ENCODE data around the gene GSX2. TPM values are rescaled to one million over a fixed set of nuclear protein-coding genes. Genes with fewer than 3 reads are reported as not detected.
"Not testable (repeated sequence)": the region's sequence is repeated elsewhere in the genome, so short reads cannot be mapped to it uniquely, and the experiment has no call there.

GSX2 gene
- not detected for total RNA-seq
- long read RNA-seq, donor 1 = 0 reads
- long read RNA-seq, donor 2 = 0 reads

DNA sequence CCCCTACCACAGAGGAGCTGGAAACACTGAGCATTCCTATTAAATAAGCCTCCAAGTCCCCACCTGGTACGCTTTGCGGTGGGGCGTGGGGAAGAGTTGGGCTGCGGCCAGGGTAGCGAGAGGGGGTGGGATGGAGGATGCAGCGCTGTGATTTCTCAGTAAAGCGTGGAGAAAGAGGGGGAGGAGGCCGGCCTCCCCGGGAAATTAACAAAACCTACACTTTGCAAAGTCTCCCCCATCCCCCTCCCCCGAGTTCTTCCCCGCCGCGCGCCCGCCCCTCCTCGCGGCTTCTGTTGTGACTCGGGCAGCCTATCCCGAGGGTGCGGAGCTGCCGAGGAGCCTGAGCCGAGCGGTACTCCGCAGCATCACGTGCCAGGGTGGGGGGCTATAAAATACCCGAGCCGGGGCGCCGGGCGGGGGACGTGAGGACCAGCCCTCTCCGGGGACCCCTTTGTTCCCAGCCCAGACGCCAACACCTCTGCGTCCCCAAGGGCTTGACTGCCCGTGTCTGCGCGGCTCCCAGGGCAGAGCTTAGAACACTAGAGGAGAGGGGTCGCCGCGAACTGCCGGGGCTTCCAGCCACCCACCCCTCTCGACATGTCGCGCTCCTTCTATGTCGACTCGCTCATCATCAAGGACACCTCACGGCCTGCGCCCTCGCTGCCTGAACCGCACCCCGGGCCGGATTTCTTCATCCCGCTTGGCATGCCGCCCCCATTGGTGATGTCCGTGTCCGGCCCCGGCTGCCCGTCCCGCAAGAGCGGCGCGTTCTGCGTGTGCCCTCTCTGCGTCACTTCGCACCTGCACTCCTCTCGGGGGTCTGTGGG lies at the start of gene GSX2:
Gene GSX2, plus strand, starts transcription at position 416 of the 827 bp plus-strand sequence. Its CDS starts 182 bp downstream, at position 598.
- intact Hi-C loops (cut with DNase I) = no loop called here
- no peak for DNase-seq (ENCODE audit: low spot score)

DNA sequence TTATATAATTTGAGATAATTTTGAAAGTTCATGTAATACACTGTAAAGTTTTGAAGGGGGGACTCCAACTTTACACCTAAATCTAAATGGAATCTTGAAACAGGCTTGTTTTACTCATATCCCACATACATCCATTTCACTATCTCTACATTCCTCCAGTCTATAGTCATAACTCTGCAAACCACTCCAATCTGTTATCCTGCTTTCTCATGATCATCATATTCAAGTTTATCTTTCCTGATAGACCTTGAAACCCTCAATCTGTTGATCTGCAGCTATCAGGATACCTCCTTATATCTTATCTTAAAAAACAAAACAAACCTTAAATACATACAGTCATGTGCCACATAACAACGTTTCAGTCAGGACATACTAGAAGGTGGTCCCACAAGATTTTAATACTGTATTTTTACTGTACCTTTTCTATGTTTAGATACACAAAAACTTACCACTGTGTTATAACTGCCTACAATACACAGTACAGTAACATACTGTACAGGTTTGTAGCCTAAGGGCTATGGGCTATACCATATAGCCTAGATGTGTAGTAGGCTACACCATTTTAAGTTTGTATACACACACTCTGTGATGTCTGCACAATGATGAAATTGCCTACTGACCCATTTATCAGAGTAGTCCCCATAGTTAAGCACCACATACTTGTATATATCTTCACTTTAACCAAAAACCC lies 49.6 kb upstream of the GSX2 start:
- intact Hi-C loops (cut with DNase I) = no loop called here
- DNase-seq (ENCODE audit: low spot score) = no peak

DNA sequence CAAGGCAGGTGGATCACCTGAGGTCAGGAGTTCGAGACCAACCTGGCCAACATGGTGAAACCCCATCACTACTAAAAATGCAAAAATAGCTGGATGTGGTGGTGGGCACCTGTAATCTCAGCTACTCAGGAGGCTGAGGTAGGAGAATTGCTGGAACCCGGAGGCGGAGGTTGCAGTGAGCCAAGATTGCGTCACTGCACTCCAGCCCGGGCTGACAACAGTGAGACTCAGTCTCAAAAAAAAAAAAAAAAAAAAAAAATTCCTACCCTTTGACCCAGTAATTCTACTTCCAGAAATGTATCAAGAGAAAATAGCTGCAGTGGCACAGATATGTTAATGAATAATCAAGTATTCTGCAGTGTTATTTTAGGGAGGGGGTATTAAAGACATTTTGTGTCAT lies 46.6 kb upstream of the GSX2 start:
- intact Hi-C loops (cut with DNase I); DNase-seq (ENCODE audit: low spot score): not testable (repeated sequence)

DNA sequence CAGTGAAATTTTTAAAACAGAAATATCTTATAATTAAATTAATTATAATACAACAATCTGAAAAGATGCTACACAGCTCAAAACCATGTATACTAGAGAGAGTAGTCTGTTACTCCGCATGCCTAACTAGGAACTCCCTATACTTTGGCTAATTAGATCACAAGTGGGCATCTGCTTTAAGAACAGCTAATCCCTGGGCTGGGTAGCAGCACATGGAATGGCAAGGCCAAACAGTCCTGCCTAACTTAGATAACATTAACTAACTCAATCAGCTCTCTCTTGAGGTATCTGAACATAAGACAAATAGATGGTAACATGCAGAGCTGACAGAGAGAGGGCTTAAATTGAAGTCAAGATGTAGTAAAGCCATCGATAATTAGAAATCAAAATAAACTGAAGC lies 45.5 kb upstream of the GSX2 start:
- intact Hi-C loops (cut with DNase I) = no loop called here
- no peak for DNase-seq (ENCODE audit: low spot score)

DNA sequence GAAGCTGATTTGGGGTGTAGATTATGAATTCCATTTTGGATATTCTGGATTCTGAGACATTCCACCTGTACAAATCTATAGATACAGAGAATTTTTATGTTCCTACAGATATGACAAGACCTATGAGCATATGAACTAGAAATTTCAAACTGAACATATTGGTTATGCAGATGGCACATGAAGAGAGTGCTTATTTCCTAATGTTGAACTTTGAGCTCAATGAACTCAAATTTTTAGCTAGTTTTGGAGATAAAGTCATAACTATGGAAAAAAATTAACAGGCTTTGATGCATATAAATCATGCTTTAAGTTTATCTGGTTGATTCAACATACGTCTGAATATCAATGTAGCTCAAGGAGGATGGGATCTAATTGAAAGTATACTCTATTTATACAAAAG lies 44.5 kb upstream of the GSX2 start:
- no peak for DNase-seq (ENCODE audit: low spot score)

DNA sequence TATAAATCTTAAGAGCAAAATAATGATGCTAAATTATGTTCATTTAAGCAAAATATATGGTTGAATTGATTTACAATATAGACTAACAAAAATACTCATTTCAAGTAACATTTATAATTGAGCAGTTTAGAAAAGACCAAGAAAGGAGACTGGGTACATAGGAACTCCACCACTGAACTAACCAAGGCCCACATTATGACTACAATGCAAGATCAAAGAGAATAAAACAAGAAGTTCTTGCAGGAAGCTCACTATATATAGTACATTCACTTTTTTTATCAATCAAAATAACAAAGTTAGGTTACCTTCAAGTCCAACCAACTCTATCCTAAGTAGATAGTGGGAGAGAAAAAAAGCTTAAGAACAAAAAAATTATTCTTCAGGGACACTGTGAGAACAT lies 43.6 kb upstream of the GSX2 start:
- intact Hi-C loops (cut with DNase I) = no loop called here
- no peak for DNase-seq (ENCODE audit: low spot score)

More for the DNA sequence above, 44.5 kb upstream of the GSX2 start:
- intact Hi-C loops (cut with DNase I) = no loop called here

DNA sequence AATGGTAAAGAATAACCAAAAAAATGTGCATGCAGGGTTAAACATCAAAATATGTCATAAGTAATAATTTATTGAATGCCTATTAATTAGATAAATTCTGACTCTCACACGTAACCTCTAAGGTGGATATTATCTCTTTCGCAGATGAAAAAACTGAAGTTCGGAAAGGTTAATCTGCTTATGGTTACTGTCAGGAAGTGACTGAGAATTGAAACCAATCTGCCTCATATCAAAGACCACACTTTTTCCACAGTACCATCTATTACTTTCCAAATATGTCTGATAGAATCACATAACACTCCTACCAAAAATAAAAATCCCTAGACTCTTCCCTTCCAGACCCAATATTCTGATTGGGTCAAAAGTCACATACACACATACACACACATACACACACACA lies 41.8 kb upstream of the GSX2 start:
- intact Hi-C loops (cut with DNase I) = no loop called here
- DNase-seq (ENCODE audit: low spot score) = no peak

DNA sequence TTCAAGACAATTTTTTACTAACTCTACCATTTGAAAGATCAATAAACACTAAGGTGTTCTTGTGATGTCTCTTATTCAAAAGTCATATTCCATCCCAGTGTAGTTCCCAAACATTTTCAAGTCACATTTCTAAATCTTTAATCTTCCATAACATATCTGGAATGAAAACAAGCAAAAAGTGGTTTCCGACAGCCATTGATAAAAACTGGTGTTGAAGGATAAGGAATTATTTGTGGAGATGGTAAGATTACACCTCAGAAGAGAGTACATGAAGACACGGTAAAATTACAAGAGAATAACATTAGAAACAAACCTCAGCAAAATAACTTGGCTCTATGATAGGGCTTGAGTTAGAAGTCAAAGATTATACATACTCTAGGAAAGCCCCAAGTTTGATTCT lies 39.8 kb upstream of the GSX2 start:
- intact Hi-C loops (cut with DNase I) = loop anchor here in 1 of 2 donors (10.0 kb wide), 1 partner anchor 155 kb away; no protein-coding TSS in a partner anchor
- DNase-seq (ENCODE audit: low spot score) = no peak

DNA sequence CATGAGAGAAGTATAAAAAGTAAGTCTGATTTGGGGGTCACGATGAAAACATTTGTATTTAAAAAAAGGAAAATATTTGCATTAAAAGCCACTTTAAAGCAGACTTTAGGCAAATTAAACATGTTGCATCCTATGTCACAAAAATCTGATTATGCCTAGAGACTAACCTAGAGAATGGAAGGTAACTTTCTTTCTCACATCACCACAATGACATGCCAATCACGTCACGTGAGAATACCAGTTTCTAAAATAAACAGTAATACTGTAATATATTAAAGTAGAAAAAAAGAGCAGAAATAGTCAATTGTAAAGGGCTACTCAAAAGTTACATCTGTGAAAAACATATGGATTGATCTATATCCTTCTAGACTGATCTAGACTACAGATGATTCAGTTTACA lies 38.9 kb upstream of the GSX2 start:
- intact Hi-C loops (cut with DNase I) = loop anchor here in 1 of 2 donors (10.0 kb wide), 1 partner anchor 154 kb away; no protein-coding TSS in a partner anchor
- no peak for DNase-seq (ENCODE audit: low spot score)

DNA sequence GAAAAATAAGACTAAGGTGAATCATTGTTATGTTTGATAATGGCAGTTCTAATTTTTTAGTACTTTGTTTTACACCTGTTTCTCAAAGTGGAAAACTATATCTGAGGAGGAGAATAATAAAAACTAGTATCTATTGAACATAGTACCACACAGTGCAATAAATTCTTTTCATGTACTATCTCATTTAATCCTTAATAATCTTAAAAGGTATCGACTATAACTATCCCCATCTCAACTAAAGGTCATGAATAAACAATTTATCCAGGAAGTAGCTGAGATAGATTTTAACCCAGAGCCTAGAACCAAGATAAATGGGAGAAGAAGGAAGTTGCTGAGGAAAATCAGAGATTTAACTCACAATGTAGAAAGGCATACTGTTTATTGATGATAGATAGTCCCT lies 38.1 kb upstream of the GSX2 start:
- DNase-seq (ENCODE audit: low spot score) = no peak
- intact Hi-C loops (cut with DNase I) = loop anchor here in 1 of 2 donors (10.0 kb wide), 1 partner anchor 153 kb away; no protein-coding TSS in a partner anchor

DNA sequence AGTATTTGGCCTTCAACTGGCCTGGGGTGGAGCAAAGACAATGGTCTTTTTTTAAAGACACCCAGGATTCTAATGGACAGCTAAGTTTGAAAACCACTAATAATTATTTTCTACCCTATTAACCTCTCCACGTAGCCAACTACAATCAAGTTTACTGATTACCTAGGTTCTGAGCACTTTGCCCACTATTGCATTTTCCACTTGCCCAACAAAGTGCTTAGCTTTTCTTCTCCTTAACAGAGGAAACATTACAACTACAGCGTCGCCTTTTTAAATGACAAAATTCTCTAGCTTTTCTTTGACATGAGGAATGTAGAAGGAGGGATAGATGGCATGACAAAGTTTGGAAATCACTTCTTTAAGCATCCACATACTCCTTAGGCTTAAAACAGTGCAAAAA lies 37.6 kb upstream of the GSX2 start:
- DNase-seq (ENCODE audit: low spot score) = no peak
- intact Hi-C loops (cut with DNase I) = loop anchor here in 1 of 2 donors (10.0 kb wide), 1 partner anchor 152 kb away; no protein-coding TSS in a partner anchor

DNA sequence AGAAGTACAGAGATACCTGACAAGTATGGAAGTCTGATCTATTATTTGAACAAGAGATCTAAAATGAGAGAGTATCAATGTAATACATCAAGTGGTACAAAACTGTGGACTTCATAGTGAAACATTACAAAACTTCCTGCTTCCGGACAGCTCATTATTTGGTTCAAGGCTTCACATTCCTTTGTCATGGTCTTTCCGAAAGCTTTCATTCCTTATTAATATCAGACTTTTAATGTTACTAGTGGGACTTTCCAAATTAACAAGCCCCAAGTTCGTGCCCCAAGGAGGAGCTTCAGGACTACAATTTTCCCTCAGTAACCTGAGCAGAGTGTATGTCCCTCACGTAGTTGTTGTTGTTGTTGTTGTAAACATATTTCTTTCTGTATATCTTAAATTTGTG lies 36.7 kb upstream of the GSX2 start:
- DNase-seq (ENCODE audit: low spot score) = no peak
- intact Hi-C loops (cut with DNase I) = loop anchor here in 1 of 2 donors (10.0 kb wide), 1 partner anchor 152 kb away; no protein-coding TSS in a partner anchor

DNA sequence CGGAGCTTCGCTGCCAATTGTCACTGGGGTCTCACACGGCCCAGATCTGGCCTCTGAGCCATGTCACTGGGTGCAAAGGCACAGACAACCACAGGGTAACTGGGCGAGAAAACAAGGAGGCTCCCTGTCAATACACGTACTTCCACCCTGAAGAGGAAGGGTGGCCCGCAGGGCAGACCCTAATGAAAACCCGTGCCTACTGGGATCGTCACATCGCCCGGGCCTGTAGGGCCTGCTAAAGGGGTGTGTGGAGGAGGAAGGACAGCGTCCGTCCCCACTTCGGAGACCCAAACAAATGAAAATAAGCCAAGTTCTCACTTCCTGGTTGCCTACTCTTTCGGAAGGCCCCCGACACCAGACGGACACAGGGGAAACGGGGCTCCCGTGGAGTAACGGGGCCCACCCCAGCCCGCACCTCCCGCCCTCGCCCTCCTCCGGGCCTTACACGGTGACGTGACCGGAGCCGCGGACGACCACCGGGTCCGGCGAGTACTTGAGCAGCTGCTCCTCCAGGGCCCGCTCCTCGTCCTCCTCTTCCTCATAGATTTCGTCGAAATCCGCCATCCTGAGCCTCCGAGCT lies 36.1 kb upstream of the GSX2 start:
- intact Hi-C loops (cut with DNase I) = loop anchor here in 1 of 2 donors (10.0 kb wide), 1 partner anchor 151 kb away; no protein-coding TSS in a partner anchor

DNA sequence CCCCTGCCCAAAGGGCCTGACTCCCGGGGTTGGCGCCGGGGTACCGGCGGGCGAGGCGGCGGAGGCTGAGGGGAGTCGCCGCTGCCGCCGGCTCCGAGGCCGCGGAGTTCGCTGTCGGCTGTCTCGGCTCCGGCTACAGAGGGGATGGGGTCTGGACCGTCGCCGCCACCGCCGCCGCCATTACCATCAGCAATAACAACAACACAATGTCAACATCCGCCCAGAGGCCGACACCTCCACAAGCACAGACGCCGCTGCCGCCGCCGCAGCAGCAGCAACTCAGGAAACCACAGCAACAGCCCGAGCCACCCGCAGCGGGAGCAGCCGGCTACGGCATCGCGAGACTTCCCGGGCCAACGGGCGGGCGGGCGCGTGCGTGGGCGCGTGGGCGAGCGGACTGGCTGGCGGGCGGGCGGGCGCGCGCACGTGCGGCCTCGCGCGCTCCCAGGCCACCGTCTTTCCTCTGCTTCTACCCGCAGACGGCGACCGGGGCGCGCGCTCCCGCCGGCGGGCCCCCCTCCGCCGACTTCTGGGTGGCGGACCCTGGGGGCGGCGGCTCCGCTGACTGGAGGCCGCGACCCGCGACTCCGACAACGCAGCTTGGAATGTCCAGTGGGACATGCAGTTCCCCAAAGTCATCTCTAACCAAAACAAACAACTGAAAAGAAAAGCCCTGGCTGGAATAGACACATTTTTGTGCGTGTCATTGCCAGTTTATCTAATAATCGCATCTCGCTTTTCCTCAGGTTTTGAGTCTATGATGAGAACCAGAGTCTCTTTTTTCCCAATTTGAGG lies 35.4 kb upstream of the GSX2 start, which contains the start of gene CHIC2:
Gene CHIC2, minus strand, starts transcription at position 289 of the 795 bp plus-strand sequence. CDS start 305 bp downstream, outside the sequence.
- intact Hi-C loops (cut with DNase I) = loop anchor here in 1 of 2 donors (10.0 kb wide), 1 partner anchor 150 kb away; no protein-coding TSS in a partner anchor
- DNase-seq (ENCODE audit: low spot score) = peak; percentile 99

More for the DNA sequence above, 36.1 kb upstream of the GSX2 start:
- DNase-seq (ENCODE audit: low spot score) = peak; percentile 82

DNA sequence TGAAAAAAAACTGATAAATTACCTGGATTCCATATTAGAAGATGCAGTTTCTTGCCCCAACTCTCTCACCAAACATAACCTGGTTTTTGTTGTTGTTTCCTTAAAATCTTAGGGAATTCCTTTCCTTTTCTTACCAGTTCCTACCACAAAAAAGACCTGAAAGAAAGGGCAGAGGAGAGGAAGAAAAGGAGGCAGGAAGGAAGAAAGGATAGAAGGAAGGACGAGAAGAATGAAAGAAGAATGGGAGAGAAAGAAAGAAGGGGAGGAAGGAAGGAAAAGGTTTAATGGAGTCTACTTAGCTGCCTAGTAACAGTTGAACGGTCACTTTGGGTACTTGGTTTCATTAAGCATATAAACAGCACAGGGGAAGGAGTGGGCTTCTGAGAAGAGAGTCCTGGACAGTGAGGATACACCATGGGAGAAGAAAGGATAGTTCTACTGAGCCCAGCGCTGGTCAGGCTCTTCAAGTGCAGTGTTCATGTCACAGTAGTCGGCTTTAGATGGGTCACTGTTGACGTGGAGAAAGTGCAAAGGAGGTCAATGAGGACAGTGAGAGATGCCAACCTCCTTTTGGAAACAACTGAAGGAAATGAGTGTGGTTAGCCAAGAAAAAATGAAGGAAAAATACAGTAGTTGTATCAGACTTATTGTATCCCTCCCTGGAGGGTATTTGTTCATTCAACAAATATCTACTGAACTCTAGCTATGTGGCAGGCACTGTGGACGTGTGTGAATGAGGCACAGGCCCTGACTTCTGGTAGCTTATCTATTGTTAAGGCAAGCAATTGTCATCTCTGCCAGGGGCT lies 34.5 kb upstream of the GSX2 start:
- intact Hi-C loops (cut with DNase I) = loop anchor here in 1 of 2 donors (10.0 kb wide), 1 partner anchor 149 kb away; no protein-coding TSS in a partner anchor
- no peak for DNase-seq (ENCODE audit: low spot score)

DNA sequence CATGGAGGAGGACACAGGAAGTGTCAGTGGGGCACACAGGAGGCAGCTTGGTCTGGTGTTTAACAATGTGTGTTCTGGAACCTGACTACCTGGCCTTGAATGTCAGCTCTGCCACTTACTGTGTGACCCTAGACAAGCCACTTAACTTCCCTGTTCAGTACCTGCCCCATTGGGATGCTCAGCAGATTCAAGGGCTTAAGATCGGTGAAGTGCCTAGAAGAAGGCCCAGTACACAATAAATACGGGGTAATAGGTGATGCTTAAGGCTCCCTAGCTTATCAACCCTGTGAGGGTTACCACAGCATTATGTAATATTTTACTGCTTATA lies 33.9 kb upstream of the GSX2 start:
- intact Hi-C loops (cut with DNase I) = loop anchor here in 1 of 2 donors (10.0 kb wide), 1 partner anchor 149 kb away; no protein-coding TSS in a partner anchor
- DNase-seq (ENCODE audit: low spot score) = no peak

DNA sequence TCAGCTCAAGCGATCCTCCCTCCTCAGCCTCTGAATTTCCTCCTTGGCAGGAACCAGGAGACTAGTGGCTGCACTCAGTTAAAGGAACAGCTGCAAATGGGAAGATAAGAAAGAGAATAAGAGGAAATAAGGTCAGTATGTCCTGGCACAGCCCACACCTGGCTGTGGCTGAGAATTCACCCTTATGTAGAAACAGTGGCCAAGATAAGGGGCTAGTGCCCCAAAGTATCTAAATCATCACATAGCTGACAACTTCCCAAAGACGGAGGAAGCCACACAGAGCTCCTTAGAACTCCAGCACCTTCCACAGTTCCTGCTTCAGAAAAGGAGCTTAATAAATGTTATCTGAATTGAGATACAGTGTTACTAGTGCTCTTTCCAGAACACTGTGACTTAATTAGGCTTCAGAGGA lies 33.2 kb upstream of the GSX2 start:
- no peak for DNase-seq (ENCODE audit: low spot score)
- intact Hi-C loops (cut with DNase I) = loop anchor here in 1 of 2 donors (10.0 kb wide), 1 partner anchor 148 kb away; no protein-coding TSS in a partner anchor

DNA sequence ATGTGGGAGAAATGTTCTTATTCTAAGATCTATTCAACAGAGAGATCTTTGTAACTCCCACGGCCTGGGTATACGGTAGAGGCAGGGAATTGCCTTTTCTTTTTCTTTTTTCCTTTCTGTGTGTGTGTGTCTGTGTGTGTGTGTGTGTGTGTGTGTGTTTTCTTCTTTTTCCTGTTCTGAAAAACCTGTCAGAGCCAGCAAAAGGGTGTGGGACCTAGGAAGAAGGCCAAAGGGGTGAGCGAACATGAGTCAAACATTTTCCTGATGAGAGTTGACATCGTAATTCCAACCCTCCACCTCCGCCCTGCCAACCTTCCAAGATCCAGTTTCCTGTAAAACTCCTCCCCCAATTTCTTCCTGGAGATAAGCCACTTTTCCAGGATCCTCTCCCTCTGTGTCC lies 32.8 kb upstream of the GSX2 start:
- peak; percentile 81 for DNase-seq (ENCODE audit: low spot score)
- intact Hi-C loops (cut with DNase I) = loop anchor here in 1 of 2 donors (10.0 kb wide), 1 partner anchor 148 kb away; no protein-coding TSS in a partner anchor

Measured in posterior vena cava (tissue), 2 donors.